Neuron (in vitro differentiated cells): ENCODE results near the gene SNRNP48.

ENCODE experiments used
- H2AFZ ChIP-seq: one replicate; pipeline ENCODE4 v1.6.1; 2013; ENCODE audit warnings: low read depth, mild to moderate bottlenecking, inconsistent platforms, low read length, moderate library complexity
- H3K27me3 ChIP-seq: one replicate; pipeline ENCODE4 v1.6.1; 2013; ENCODE audit warnings: low read length; ENCODE audit not compliant: insufficient read depth
- H3K36me3 ChIP-seq: one replicate; pipeline ENCODE4 v1.6.1; 2013; ENCODE audit warnings: low read length; ENCODE audit not compliant: insufficient read depth
- H3K4me1 ChIP-seq: one replicate; pipeline ENCODE4 v1.6.1; 2013; ENCODE audit warnings: low read length; ENCODE audit not compliant: insufficient read depth
- H3K4me3 ChIP-seq: 2 replicates; pipeline ENCODE4 v1.5.1; 2013; ENCODE audit warnings: mild to moderate bottlenecking, low read length, moderate library complexity
- H3K9me3 ChIP-seq: one replicate; pipeline ENCODE4 v1.6.1; 2013; ENCODE audit warnings: low read length

Gene SNRNP48

GRCh38 chr6:7628909-7629308, 38.9 kb downstream of the SNRNP48 start:
- peaks cover 13% of the 10 kb centered on the region for H3K9me3 ChIP-seq
- H3K4me1 ChIP-seq, result peaks cover 11% of the 10 kb centered on the region
- H3K36me3 ChIP-seq, result no peaks in the 10 kb centered on the region
- H2AFZ ChIP-seq, result no peak overlapping the region
- peaks cover 56% of the 10 kb centered on the region for H3K27me3 ChIP-seq
- no peak overlapping the region for H3K4me3 ChIP-seq

GRCh38 chr6:7629321-7629720, 39.3 kb downstream of the SNRNP48 start:
- peaks cover 13% of the 10 kb centered on the region for H3K9me3 ChIP-seq
- peaks cover 56% of the 10 kb centered on the region for H3K27me3 ChIP-seq
- H3K4me3 ChIP-seq, result no peak overlapping the region
- peaks cover 11% of the 10 kb centered on the region for H3K4me1 ChIP-seq
- no peaks in the 10 kb centered on the region for H3K36me3 ChIP-seq
- H2AFZ ChIP-seq, result no peak overlapping the region

GRCh38 chr6:7630792-7631191, 40.8 kb downstream of the SNRNP48 start:
- H3K36me3 ChIP-seq, result no peaks in the 10 kb centered on the region
- no peaks in the 10 kb centered on the region for H3K4me1 ChIP-seq
- no peak overlapping the region for H2AFZ ChIP-seq
- H3K9me3 ChIP-seq, result peaks cover 13% of the 10 kb centered on the region
- H3K4me3 ChIP-seq, result no peak overlapping the region
- H3K27me3 ChIP-seq, result peaks cover 56% of the 10 kb centered on the region

GRCh38 chr6:7631466-7631865, 41.5 kb downstream of the SNRNP48 start:
- Histone ChIP-seq H2AFZ (no peak overlapping the region), H3K27me3 (peaks cover 58% of the 10 kb centered on the region), H3K36me3 (no peaks in the 10 kb centered on the region), H3K9me3 (peaks cover 13% of the 10 kb centered on the region), H3K4me1 (no peaks in the 10 kb centered on the region), H3K4me3 (no peak overlapping the region)

GRCh38 chr6:7632501-7633290, 42.7 kb downstream of the SNRNP48 start:
- Histone ChIP-seq H3K27me3 (peaks cover 50% of the 10 kb centered on the region), H3K4me3 (no peak overlapping the region), H3K9me3 (peaks cover 13% of the 10 kb centered on the region), H3K4me1 (no peaks in the 10 kb centered on the region), H2AFZ (no peak overlapping the region), H3K36me3 (no peaks in the 10 kb centered on the region)

- Histone ChIP-seq H3K4me3 (no peak overlapping the region), H3K36me3 (no peaks in the 10 kb centered on the region), H3K27me3 (peaks cover 48% of the 10 kb centered on the region), H3K4me1 (no peaks in the 10 kb centered on the region), H2AFZ (no peak overlapping the region), H3K9me3 (peaks cover 13% of the 10 kb centered on the region)
Measured at GRCh38 chr6:7633361-7633760, 43.4 kb downstream of the SNRNP48 start.

- Histone ChIP-seq H3K4me1 (no peaks in the 10 kb centered on the region), H2AFZ (no peak overlapping the region), H3K27me3 (peaks cover 22% of the 10 kb centered on the region), H3K4me3 (no peak overlapping the region), H3K9me3 (no peaks in the 10 kb centered on the region), H3K36me3 (no peaks in the 10 kb centered on the region)
Measured at GRCh38 chr6:7636151-7636550, 46.2 kb downstream of the SNRNP48 start.

- H3K27me3 ChIP-seq, result peaks cover 8% of the 10 kb centered on the region
- no peaks in the 10 kb centered on the region for H3K36me3 ChIP-seq
- no peak overlapping the region for H2AFZ ChIP-seq
- no peak overlapping the region for H3K4me3 ChIP-seq
- no peaks in the 10 kb centered on the region for H3K9me3 ChIP-seq
- H3K4me1 ChIP-seq, result no peaks in the 10 kb centered on the region
Measured at GRCh38 chr6:7637533-7637932, 47.5 kb downstream of the SNRNP48 start.

GRCh38 chr6:7639427-7639826, 49.4 kb downstream of the SNRNP48 start:
- no peaks in the 10 kb centered on the region for H3K36me3 ChIP-seq
- no peaks in the 10 kb centered on the region for H3K4me1 ChIP-seq
- no peak overlapping the region for H2AFZ ChIP-seq
- H3K9me3 ChIP-seq, result no peaks in the 10 kb centered on the region
- H3K27me3 ChIP-seq, result peaks cover 5% of the 10 kb centered on the region
- no peak overlapping the region for H3K4me3 ChIP-seq

GRCh38 chr6:7640016-7640415, 50.0 kb downstream of the SNRNP48 start:
- H3K4me1 ChIP-seq, result no peaks in the 10 kb centered on the region

GRCh38 chr6:7640607-7641577, 50.9 kb downstream of the SNRNP48 start:
- Histone ChIP-seq H3K27me3 (peaks cover 8% of the 10 kb centered on the region), H3K36me3 (no peaks in the 10 kb centered on the region), H3K9me3 (no peaks in the 10 kb centered on the region), H3K4me1 (no peaks in the 10 kb centered on the region), H2AFZ (no peak overlapping the region), H3K4me3 (no peak overlapping the region)

More at GRCh38 chr6:7640016-7640415, 50.0 kb downstream of the SNRNP48 start:
- Histone ChIP-seq H2AFZ (no peak overlapping the region), H3K4me3 (no peak overlapping the region), H3K27me3 (peaks cover 8% of the 10 kb centered on the region), H3K36me3 (no peaks in the 10 kb centered on the region), H3K9me3 (no peaks in the 10 kb centered on the region)

- Histone ChIP-seq H3K9me3 (no peaks in the 10 kb centered on the region), H2AFZ (no peak overlapping the region), H3K4me3 (no peak overlapping the region), H3K4me1 (no peaks in the 10 kb centered on the region), H3K36me3 (no peaks in the 10 kb centered on the region), H3K27me3 (peaks cover 3% of the 10 kb centered on the region)
Measured at GRCh38 chr6:7642791-7643190, 52.8 kb downstream of the SNRNP48 start.

GRCh38 chr6:7644417-7644816, 54.4 kb downstream of the SNRNP48 start:
- Histone ChIP-seq H3K27me3 (peaks cover 8% of the 10 kb centered on the region), H3K4me1 (no peaks in the 10 kb centered on the region), H3K9me3 (no peaks in the 10 kb centered on the region)

More at GRCh38 chr6:7644417-7644816, 54.4 kb downstream of the SNRNP48 start:
- no peak overlapping the region for H3K4me3 ChIP-seq
- no peak overlapping the region for H2AFZ ChIP-seq
- H3K36me3 ChIP-seq, result no peaks in the 10 kb centered on the region
